H1 (cell line): ENCODE results near the gene TMEM135. TPM values are rescaled to one million over a fixed set of nuclear protein-coding genes. Genes with fewer than 3 reads are reported as not detected.

ENCODE experiments used
- polyA plus RNA-seq, 7 experiments: library from polyadenylated mRNA; depleted of rRNA in 3 of 7; stranded (reverse) in 5 of 7; unstranded in 2 of 7; fragments of >200 nt in 5 of 7; fragments of 200-250 nt in 2 of 7; gene quantifications; 1 replicate in 5 of 7; 2 replicates in 1 of 7; 4 replicates in 1 of 7; pipeline versions ENCODE4 v1.2.1 to v1.2.3, GENCODE V29; 2011 to 2013; ENCODE audit warnings: missing spikeins in 2 of 7, mixed read lengths in 2 of 7
- total RNA-seq: library from RNA; stranded (reverse); fragmentation: NEBNext Ultra II Directional; extraction: Animal tissue kit (Norgen Biotek cat#: 25700); gene quantifications from 2 replicates; pipeline ENCODE4 v1.2.1, GENCODE V29; 2021

TMEM135 gene
- total and polyA plus RNA-seq, 2 of the 8 experiments (the other 6 are each of a cell fraction or from before 2014, with no cell fraction given), result 9.3 to 31.3 TPM

Other genes starting within 250 kb of the TMEM135 start
- 5.0 and 5.6 TPM in 2 replicates for gene PRSS23, start 237.4 kb upstream of the TMEM135 start, total RNA-seq
- 3.3 and 4.4 TPM in 2 replicates for gene PRSS23, start 237.4 kb upstream of the TMEM135 start, polyA plus RNA-seq (2011; rRNA removed)
- 6.8 and 7.1 TPM in 2 replicates for gene FZD4, start 82.5 kb upstream of the TMEM135 start, total RNA-seq
- 3.0 and 3.1 TPM in 2 replicates for gene FZD4, start 82.5 kb upstream of the TMEM135 start, polyA plus RNA-seq (2011; rRNA removed)